ENCODE measurements around the gene SPEM2. TPM values are rescaled to one million over a fixed set of nuclear protein-coding genes. Genes with fewer than 3 reads are reported as not detected.

The SPEM2 gene
- total RNA-seq, 1 donor from 2014 or later, result not detected

GRCh38 chr17:7476494-7476893 lies 51.1 kb downstream of the SPEM2 start:
- DNase-seq, result no peak
- TF ChIP-seq, protein P1, sequence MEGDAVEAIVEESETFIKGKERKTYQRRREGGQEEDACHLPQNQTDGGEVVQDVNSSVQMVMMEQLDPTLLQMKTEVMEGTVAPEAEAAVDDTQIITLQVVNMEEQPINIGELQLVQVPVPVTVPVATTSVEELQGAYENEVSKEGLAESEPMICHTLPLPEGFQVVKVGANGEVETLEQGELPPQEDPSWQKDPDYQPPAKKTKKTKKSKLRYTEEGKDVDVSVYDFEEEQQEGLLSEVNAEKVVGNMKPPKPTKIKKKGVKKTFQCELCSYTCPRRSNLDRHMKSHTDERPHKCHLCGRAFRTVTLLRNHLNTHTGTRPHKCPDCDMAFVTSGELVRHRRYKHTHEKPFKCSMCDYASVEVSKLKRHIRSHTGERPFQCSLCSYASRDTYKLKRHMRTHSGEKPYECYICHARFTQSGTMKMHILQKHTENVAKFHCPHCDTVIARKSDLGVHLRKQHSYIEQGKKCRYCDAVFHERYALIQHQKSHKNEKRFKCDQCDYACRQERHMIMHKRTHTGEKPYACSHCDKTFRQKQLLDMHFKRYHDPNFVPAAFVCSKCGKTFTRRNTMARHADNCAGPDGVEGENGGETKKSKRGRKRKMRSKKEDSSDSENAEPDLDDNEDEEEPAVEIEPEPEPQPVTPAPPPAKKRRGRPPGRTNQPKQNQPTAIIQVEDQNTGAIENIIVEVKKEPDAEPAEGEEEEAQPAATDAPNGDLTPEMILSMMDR (IDR thresholded peaks at IDR 0.05; ENCODE audit: partially characterized antibody, unreplicated experiment), result no peak
- peaks cover 14% of the 10 kb centered on the region for H3K9me3 Mint-ChIP-seq (ENCODE audit: unreplicated experiment)
- H3K27ac Mint-ChIP-seq (ENCODE audit: unreplicated experiment), result peak overlapping the region; percentile 45
- peaks cover 12% of the 10 kb centered on the region for H3K27me3 Mint-ChIP-seq (ENCODE audit: unreplicated experiment)
- H3K4me1 Mint-ChIP-seq (ENCODE audit: low read depth, unreplicated experiment), result peaks cover 24% of the 10 kb centered on the region
- H3K36me3 Mint-ChIP-seq (ENCODE audit: unreplicated experiment), result no peaks in the 10 kb centered on the region
- peak overlapping the region; percentile 0 for H3K4me3 Mint-ChIP-seq (ENCODE audit: unreplicated experiment)

- DNase-seq, result no peak
- H3K9me3 Mint-ChIP-seq (ENCODE audit: unreplicated experiment), result peaks cover 14% of the 10 kb centered on the region
- H3K27me3 Mint-ChIP-seq (ENCODE audit: unreplicated experiment), result peaks cover 12% of the 10 kb centered on the region
- H3K4me3 Mint-ChIP-seq (ENCODE audit: unreplicated experiment), result no peak overlapping the region
- H3K4me1 Mint-ChIP-seq (ENCODE audit: low read depth, unreplicated experiment), result peaks cover 24% of the 10 kb centered on the region
- TF ChIP-seq, protein P1 (IDR thresholded peaks at IDR 0.05; ENCODE audit: partially characterized antibody, unreplicated experiment), result no peak
- no peak overlapping the region for H3K27ac Mint-ChIP-seq (ENCODE audit: unreplicated experiment)
- H3K36me3 Mint-ChIP-seq (ENCODE audit: unreplicated experiment), result no peaks in the 10 kb centered on the region
Measured at GRCh38 chr17:7476951-7477350, 51.5 kb downstream of the SPEM2 start.

Other genes starting within 250 kb of the SPEM2 start
- 29.0 TPM for gene ASGR1, start 246.2 kb upstream of the SPEM2 start, total RNA-seq (ENCODE audit: unreplicated experiment)
- gene DLG4, start 205.8 kb upstream of the SPEM2 start, total RNA-seq (ENCODE audit: unreplicated experiment), result 157 TPM
- gene ACADVL, start 205.7 kb upstream of the SPEM2 start, total RNA-seq (ENCODE audit: unreplicated experiment), result 375 TPM
- 79.1 TPM for gene DVL2, start 191.1 kb upstream of the SPEM2 start, total RNA-seq (ENCODE audit: unreplicated experiment)
- 72.3 TPM for gene PHF23, start 186.2 kb upstream of the SPEM2 start, total RNA-seq (ENCODE audit: unreplicated experiment)
- gene GABARAP, start 183.2 kb upstream of the SPEM2 start, total RNA-seq (ENCODE audit: unreplicated experiment), result 908 TPM
- 185 TPM for gene CTDNEP1, start 173.9 kb upstream of the SPEM2 start, total RNA-seq (ENCODE audit: unreplicated experiment)
- gene ELP5, start 173.4 kb upstream of the SPEM2 start, total RNA-seq (ENCODE audit: unreplicated experiment), result 34.1 TPM
- 0.44 TPM for gene CLDN7, start 163.1 kb upstream of the SPEM2 start, total RNA-seq (ENCODE audit: unreplicated experiment)
- 0.42 TPM for gene SLC2A4, start 143.9 kb upstream of the SPEM2 start, total RNA-seq (ENCODE audit: unreplicated experiment)
- 1.3 TPM for gene YBX2, start 131.0 kb upstream of the SPEM2 start, total RNA-seq (ENCODE audit: unreplicated experiment)
- gene EIF5A, start 118.0 kb upstream of the SPEM2 start, total RNA-seq (ENCODE audit: unreplicated experiment), result 347 TPM
- gene GPS2, start 110.3 kb upstream of the SPEM2 start, total RNA-seq (ENCODE audit: unreplicated experiment), result 98.3 TPM
- 97.6 TPM for gene NEURL4, start 96.3 kb upstream of the SPEM2 start, total RNA-seq (ENCODE audit: unreplicated experiment)
- not detected for gene ACAP1, start 89.1 kb upstream of the SPEM2 start, total RNA-seq (ENCODE audit: unreplicated experiment)
- 2.2 TPM for gene KCTD11, start 73.5 kb upstream of the SPEM2 start, total RNA-seq (ENCODE audit: unreplicated experiment)
- gene TMEM95, start 70.5 kb upstream of the SPEM2 start, total RNA-seq (ENCODE audit: unreplicated experiment), result not detected
- gene TNK1, start 44.5 kb upstream of the SPEM2 start, total RNA-seq (ENCODE audit: unreplicated experiment), result 0.34 TPM
- gene PLSCR3, start 31.1 kb upstream of the SPEM2 start, total RNA-seq (ENCODE audit: unreplicated experiment), result 78.1 TPM
- 51.6 TPM for gene TMEM256, start 21.5 kb upstream of the SPEM2 start, total RNA-seq (ENCODE audit: unreplicated experiment)
- gene NLGN2, start 17.8 kb upstream of the SPEM2 start, total RNA-seq (ENCODE audit: unreplicated experiment), result 90.8 TPM
- not detected for gene SPEM1, start 5.3 kb upstream of the SPEM2 start, total RNA-seq (ENCODE audit: unreplicated experiment)
- gene SPEM3, start 3.2 kb downstream of the SPEM2 start, total RNA-seq (ENCODE audit: unreplicated experiment), result not detected
- gene TMEM102, start 9.8 kb downstream of the SPEM2 start, total RNA-seq (ENCODE audit: unreplicated experiment), result 0.42 TPM
- gene FGF11, start 13.9 kb downstream of the SPEM2 start, total RNA-seq (ENCODE audit: unreplicated experiment), result 4.8 TPM
- gene CHRNB1, start 19.4 kb downstream of the SPEM2 start, total RNA-seq (ENCODE audit: unreplicated experiment), result 16.4 TPM
- gene ZBTB4, start 54.0 kb downstream of the SPEM2 start, total RNA-seq (ENCODE audit: unreplicated experiment), result 25.1 TPM
- 0.34 TPM for gene SLC35G6, start 55.8 kb downstream of the SPEM2 start, total RNA-seq (ENCODE audit: unreplicated experiment)
- 200 TPM for gene POLR2A, start 58.8 kb downstream of the SPEM2 start, total RNA-seq (ENCODE audit: unreplicated experiment)
- gene TNFSF12, start 123.4 kb downstream of the SPEM2 start, total RNA-seq (ENCODE audit: unreplicated experiment), result 0.83 TPM
- not detected for gene TNFSF13, start 133.1 kb downstream of the SPEM2 start, total RNA-seq (ENCODE audit: unreplicated experiment)
- gene SENP3, start 136.3 kb downstream of the SPEM2 start, total RNA-seq (ENCODE audit: unreplicated experiment), result 66.4 TPM
- gene CD68, start 154.0 kb downstream of the SPEM2 start, total RNA-seq (ENCODE audit: unreplicated experiment), result not detected
- 60.2 TPM for gene MPDU1, start 158.2 kb downstream of the SPEM2 start, total RNA-seq (ENCODE audit: unreplicated experiment)
- gene SOX15, start 164.5 kb downstream of the SPEM2 start, total RNA-seq (ENCODE audit: unreplicated experiment), result 1.7 TPM
- 108 TPM for gene FXR2, start 189.3 kb downstream of the SPEM2 start, total RNA-seq (ENCODE audit: unreplicated experiment)
- gene SAT2, start 202.2 kb downstream of the SPEM2 start, total RNA-seq (ENCODE audit: unreplicated experiment), result 97.3 TPM
- not detected for gene SHBG, start 204.5 kb downstream of the SPEM2 start, total RNA-seq (ENCODE audit: unreplicated experiment)
- 11.3 TPM for gene ATP1B2, start 225.3 kb downstream of the SPEM2 start, total RNA-seq (ENCODE audit: unreplicated experiment)